Osteoblast (primary cell): Measurements from ENCODE around the gene PTP4A2. TPM values are rescaled to one million over a fixed set of nuclear protein-coding genes. Genes with fewer than 3 reads are reported as not detected.
A peak's percentile ranks its signal among the peaks of the same experiment; 100 is the strongest.

ENCODE experiments used
- DNase-seq: peaks from one replicate; pipeline ENCODE4 v3.0.0; 2011; ENCODE audit warnings: low spot score, mixed read lengths; ENCODE audit not compliant: insufficient read length; ENCODE audit errors: missing footprints
- H2AFZ ChIP-seq: 2 replicates; pipeline ENCODE4 v1.6.0; 2011; ENCODE audit warnings: mild to moderate bottlenecking, low read length
- H3K27ac ChIP-seq: 2 replicates; pipeline ENCODE4 v1.5.1; 2011; ENCODE audit warnings: mild to moderate bottlenecking, low read depth, low read length, moderate library complexity
- H3K27me3 ChIP-seq: 2 replicates; pipeline ENCODE4 v1.6.0; 2012; ENCODE audit warnings: mild to moderate bottlenecking, control low read depth, inconsistent platforms, low read length, moderate library complexity; ENCODE audit not compliant: insufficient read depth
- H3K36me3 ChIP-seq: 2 replicates; pipeline ENCODE4 v1.5.1; 2011; ENCODE audit warnings: mild to moderate bottlenecking, low read length, control low read depth, moderate library complexity; ENCODE audit not compliant: insufficient read depth
- H3K4me1 ChIP-seq: 2 replicates; pipeline ENCODE4 v1.5.1; 2011; ENCODE audit warnings: mild to moderate bottlenecking, low read length, control low read depth, moderate library complexity; ENCODE audit not compliant: insufficient read depth
- H3K4me2 ChIP-seq: 2 replicates; pipeline ENCODE4 v1.6.0; 2011; ENCODE audit warnings: mild to moderate bottlenecking, low read length; ENCODE audit not compliant: insufficient read depth
- H3K4me3 ChIP-seq: fragments of 200-600 bp; sonication (generic); 3 replicates; pipeline ENCODE4 v1.5.1; 2012; ENCODE audit warnings: mild to moderate bottlenecking, low read length, inconsistent platforms; ENCODE audit not compliant: insufficient read depth
- H3K79me2 ChIP-seq: 2 replicates; pipeline ENCODE4 v1.6.0; 2012; ENCODE audit warnings: mild to moderate bottlenecking, low read length, control low read depth, inconsistent platforms; ENCODE audit not compliant: insufficient read depth
- H3K9me3 ChIP-seq: 2 replicates; pipeline ENCODE4 v1.5.1; 2011; ENCODE audit warnings: low read depth, low read length, control low read depth
- H4K20me1 ChIP-seq: 2 replicates; pipeline ENCODE4 v1.6.0; 2012; ENCODE audit warnings: mild to moderate bottlenecking, low read length, control low read depth; ENCODE audit not compliant: insufficient read depth
- CTCF ChIP-seq: IDR thresholded peaks from 2 replicates; pipeline ENCODE4 v1.5.1; 2011; ENCODE audit warnings: mild to moderate bottlenecking, low read depth, low read length, moderate library complexity; ENCODE audit errors: extremely low read depth
- total RNA-seq: library from RNA; depleted of rRNA; stranded (reverse); fragments of >200 nt; gene quantifications from 2 replicates; pipeline ENCODE4 v1.2.3, GENCODE V29; 2012

PTP4A2 gene
- total RNA-seq, 1 donor, result 539 TPM

GRCh38 chr1:31931593-31932225 is 6.5 kb downstream of the PTP4A2 start:
- Histone ChIP-seq H3K4me3 (peak overlapping the region; percentile 9), H3K4me2 (peak overlapping the region; percentile 60), H3K9me3 (no peaks in the 10 kb centered on the region), H3K27me3 (no peaks in the 10 kb centered on the region), H3K36me3 (peaks cover 6% of the 10 kb centered on the region), H4K20me1 (peaks cover 92% of the 10 kb centered on the region), H3K4me1 (peaks cover 72% of the 10 kb centered on the region), H3K27ac (peak overlapping the region; percentile 60), H2AFZ (no peak overlapping the region), H3K79me2 (peaks cover 99% of the 10 kb centered on the region)
- peak; percentile 66 for DNase-seq
- TF ChIP-seq CTCF, result no peak

- H3K4me2 ChIP-seq, result peak overlapping the region; percentile 60
- peaks cover 65% of the 10 kb centered on the region for H3K4me1 ChIP-seq
- H3K27ac ChIP-seq, result peak overlapping the region; percentile 60
- H3K79me2 ChIP-seq, result peaks cover 99% of the 10 kb centered on the region
- peak overlapping the region; percentile 9 for H3K4me3 ChIP-seq
- peaks cover 91% of the 10 kb centered on the region for H4K20me1 ChIP-seq
- H3K9me3 ChIP-seq, result no peaks in the 10 kb centered on the region
- peak; percentile 45 for DNase-seq
- no peak overlapping the region for H2AFZ ChIP-seq
- no peak for TF ChIP-seq CTCF
- peaks cover 6% of the 10 kb centered on the region for H3K36me3 ChIP-seq
- no peaks in the 10 kb centered on the region for H3K27me3 ChIP-seq
Observed at GRCh38 chr1:31930836-31931592, 7.2 kb downstream of the PTP4A2 start.

GRCh38 chr1:31927661-31927980 is 10.5 kb downstream of the PTP4A2 start:
- DNase-seq, result peak; percentile 46
- Histone ChIP-seq H3K79me2 (peaks cover 97% of the 10 kb centered on the region), H3K4me1 (peaks cover 52% of the 10 kb centered on the region), H2AFZ (no peak overlapping the region), H3K4me3 (no peak overlapping the region), H3K4me2 (peak overlapping the region; percentile 28), H3K36me3 (peaks cover 6% of the 10 kb centered on the region), H3K9me3 (no peaks in the 10 kb centered on the region), H3K27ac (no peak overlapping the region), H4K20me1 (peaks cover 88% of the 10 kb centered on the region), H3K27me3 (no peaks in the 10 kb centered on the region)
- TF ChIP-seq CTCF, result no peak
